ENCODE data around the gene TGM2.

DNA sequence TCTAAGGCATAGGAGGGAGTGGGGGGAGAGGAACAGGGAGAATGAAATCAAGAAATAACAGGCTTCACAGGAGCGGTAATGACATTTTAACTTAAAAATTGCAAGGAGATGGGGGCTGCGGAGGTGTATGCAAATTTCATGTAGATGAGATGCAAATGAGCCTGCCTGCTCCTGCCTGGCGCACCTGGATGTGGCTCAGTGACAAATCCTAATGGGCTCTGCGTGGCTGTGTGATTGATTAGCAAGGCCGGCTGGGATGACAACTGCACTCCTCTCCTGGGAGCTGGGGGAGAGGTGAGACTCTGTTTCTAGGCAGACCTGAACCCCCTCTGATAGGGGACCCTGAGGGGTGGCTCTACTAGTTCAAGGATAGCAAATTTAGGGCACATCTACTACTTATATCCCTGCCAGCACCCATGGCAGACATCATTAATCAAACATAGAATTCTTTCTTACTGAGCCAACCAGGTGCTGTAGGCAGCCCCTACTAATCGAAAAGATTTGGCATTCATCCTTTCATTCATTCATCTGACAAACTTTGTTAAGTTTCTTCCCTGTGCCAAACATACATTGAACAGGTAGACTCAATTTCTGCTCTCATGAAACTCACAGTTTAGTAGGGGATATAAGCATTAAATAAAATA, 38.4 kb upstream of the TGM2 start:
- TF ChIP-seq, protein P1, sequence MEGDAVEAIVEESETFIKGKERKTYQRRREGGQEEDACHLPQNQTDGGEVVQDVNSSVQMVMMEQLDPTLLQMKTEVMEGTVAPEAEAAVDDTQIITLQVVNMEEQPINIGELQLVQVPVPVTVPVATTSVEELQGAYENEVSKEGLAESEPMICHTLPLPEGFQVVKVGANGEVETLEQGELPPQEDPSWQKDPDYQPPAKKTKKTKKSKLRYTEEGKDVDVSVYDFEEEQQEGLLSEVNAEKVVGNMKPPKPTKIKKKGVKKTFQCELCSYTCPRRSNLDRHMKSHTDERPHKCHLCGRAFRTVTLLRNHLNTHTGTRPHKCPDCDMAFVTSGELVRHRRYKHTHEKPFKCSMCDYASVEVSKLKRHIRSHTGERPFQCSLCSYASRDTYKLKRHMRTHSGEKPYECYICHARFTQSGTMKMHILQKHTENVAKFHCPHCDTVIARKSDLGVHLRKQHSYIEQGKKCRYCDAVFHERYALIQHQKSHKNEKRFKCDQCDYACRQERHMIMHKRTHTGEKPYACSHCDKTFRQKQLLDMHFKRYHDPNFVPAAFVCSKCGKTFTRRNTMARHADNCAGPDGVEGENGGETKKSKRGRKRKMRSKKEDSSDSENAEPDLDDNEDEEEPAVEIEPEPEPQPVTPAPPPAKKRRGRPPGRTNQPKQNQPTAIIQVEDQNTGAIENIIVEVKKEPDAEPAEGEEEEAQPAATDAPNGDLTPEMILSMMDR (IDR thresholded peaks at IDR 0.05): no peak
- no peak for TF ChIP-seq POLR2A (IDR thresholded peaks at IDR 0.05)
- no peak for TF ChIP-seq POLR2AphosphoS5 (IDR thresholded peaks at IDR 0.05)
- no peak for TF ChIP-seq EP300 (IDR thresholded peaks at IDR 0.05)
